Measurements from ENCODE around the gene CHD9NB. TPM values are rescaled to one million over a fixed set of nuclear protein-coding genes. Genes with fewer than 3 reads are reported as not detected.
A peak's percentile ranks its signal among the peaks of the same experiment; 100 is the strongest.
"Not testable (repeated sequence)": the region's sequence is repeated elsewhere in the genome, so short reads cannot be mapped to it uniquely, and the experiment has no call there.

The CHD9NB gene
- polyA plus RNA-seq, 2 of the 4 experiments (the other 2 are of a cell fraction) = 2.0 to 2.8 TPM

DNA sequence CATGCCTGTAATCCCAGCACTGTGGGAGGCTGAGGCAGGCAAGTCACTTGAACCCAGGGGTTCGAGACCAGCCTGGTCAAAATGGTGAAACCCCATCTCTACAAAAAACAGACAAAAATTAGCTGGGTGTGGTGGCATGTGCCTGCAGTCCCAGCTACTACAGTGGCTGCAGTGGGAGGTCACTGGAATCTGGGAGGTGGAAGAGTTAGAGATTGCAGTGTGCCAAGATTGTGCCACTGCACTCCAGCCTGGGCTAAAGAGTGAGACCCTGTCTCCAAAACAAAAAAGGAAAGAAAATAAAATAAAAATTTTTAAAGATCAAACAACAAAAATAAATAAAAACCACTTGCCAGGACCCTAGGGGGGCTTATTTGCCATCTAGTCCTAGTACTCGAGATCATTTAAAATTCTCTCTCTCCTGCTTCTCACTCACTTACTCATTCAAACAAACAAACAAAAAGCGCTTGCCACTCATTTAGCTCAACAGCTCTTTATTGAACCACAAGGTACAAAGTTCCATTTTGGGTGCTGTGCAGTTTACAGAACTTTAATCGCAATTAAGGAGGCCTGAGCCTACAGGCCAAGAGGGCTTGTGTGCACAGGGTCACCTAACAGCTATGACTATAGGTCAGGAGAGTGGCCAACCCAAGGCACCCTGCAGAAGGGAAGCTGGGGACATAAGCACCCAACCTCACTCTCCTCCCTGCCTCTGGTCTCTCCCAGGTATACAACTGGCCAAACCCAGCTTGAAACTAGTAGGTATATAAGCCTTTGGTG lies 4.4 kb downstream of the CHD9NB start:
- 60% methylated on average over 4 of the region's 4 CpGs for WGBS (ENCODE audit: missing lambda C conversion rate)
- ATAC-seq (no peak), FAIRE-seq (no peak), DNase-seq (ENCODE audit: low read depth in 1 of 2, low spot score in 1 of 2) (no peak)
- Histone ChIP-seq H3K9me3 (no peaks in the 10 kb centered on the region; the same call in 2 of the 3 replicates), H3K4me2 (0 out of 3 replicates have a peak overlapping the region, but pooled peaks have one; percentile 8), H3K4me3 (no peak overlapping the region), H3K4me1 (peaks cover 30% of the 10 kb centered on the region), H3K27ac (0 out of 6 replicates have a peak overlapping the region, but pooled peaks of 1 of the 2 experiments have one; percentile 14)
- ChIA-PET CTCF (interaction anchor here (1.9 kb wide), 1 partner anchor 27 kb away, joined by 6 read pairs; no protein-coding TSS in a partner anchor), POLR2A (no interaction called here)
- TF ChIP-seq POLR2A (IDR thresholded peaks at IDR 0.05; ENCODE audit: low read length) = no peak
- no peak for TF ChIP-seq HDAC2 (IDR thresholded peaks at IDR 0.05)
- no peak for TF ChIP-seq CHD2 (IDR thresholded peaks at IDR 0.05; ENCODE audit: low read length, partially characterized antibody)
- TF ChIP-seq GATA3 (IDR thresholded peaks at IDR 0.05; ENCODE audit: borderline replicate concordance) = no peak
- TF ChIP-seq, protein P1, sequence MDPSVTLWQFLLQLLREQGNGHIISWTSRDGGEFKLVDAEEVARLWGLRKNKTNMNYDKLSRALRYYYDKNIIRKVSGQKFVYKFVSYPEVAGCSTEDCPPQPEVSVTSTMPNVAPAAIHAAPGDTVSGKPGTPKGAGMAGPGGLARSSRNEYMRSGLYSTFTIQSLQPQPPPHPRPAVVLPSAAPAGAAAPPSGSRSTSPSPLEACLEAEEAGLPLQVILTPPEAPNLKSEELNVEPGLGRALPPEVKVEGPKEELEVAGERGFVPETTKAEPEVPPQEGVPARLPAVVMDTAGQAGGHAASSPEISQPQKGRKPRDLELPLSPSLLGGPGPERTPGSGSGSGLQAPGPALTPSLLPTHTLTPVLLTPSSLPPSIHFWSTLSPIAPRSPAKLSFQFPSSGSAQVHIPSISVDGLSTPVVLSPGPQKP (IDR thresholded peaks at IDR 0.05; ENCODE audit: low read depth, low read length) = no peak
- TF ChIP-seq MAFK (IDR thresholded peaks at IDR 0.05; ENCODE audit: partially characterized antibody) = no peak
- TF ChIP-seq JUN (IDR thresholded peaks at IDR 0.05) = no peak
- no peak for TF ChIP-seq CBX8 (IDR thresholded peaks at IDR 0.05)
- TF ChIP-seq, protein P2, sequence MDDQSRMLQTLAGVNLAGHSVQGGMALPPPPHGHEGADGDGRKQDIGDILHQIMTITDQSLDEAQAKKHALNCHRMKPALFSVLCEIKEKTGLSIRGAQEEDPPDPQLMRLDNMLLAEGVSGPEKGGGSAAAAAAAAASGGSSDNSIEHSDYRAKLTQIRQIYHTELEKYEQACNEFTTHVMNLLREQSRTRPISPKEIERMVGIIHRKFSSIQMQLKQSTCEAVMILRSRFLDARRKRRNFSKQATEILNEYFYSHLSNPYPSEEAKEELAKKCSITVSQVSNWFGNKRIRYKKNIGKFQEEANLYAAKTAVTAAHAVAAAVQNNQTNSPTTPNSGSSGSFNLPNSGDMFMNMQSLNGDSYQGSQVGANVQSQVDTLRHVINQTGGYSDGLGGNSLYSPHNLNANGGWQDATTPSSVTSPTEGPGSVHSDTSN (IDR thresholded peaks at IDR 0.05) = no peak
- TF ChIP-seq NR3C1 (IDR thresholded peaks at IDR 0.05) = no peak
- TF ChIP-seq RAD21 (conservative IDR thresholded peaks at IDR 0.05 in 1 of 2, IDR thresholded peaks at IDR 0.05 in 1 of 2) = no peak
- TF ChIP-seq, protein P3, sequence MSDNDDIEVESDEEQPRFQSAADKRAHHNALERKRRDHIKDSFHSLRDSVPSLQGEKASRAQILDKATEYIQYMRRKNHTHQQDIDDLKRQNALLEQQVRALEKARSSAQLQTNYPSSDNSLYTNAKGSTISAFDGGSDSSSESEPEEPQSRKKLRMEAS (IDR thresholded peaks at IDR 0.05) = no peak

GRCh38 chr16:53047515-53047914 lies 5.2 kb downstream of the CHD9NB start:
- H3K27ac ChIP-seq; H3K4me3 ChIP-seq; DNase-seq (ENCODE audit: low read depth in 1 of 2, low spot score in 1 of 2); H3K9me3 ChIP-seq; FAIRE-seq; ATAC-seq; H3K4me2 ChIP-seq; POLR2A ChIA-PET: not testable (repeated sequence)
- peaks cover 28% of the 10 kb centered on the region for H3K4me1 ChIP-seq
- 82% methylated on average over 5 of the region's 5 CpGs for WGBS (ENCODE audit: missing lambda C conversion rate)
- CTCF ChIA-PET = interaction anchor here (1.7 kb wide), 1 partner anchor 12 kb away, joined by 3 read pairs; no protein-coding TSS in a partner anchor

- POLR2A ChIA-PET = no interaction called here
Measured at GRCh38 chr16:53045341-53046220, 7.1 kb downstream of the CHD9NB start.

GRCh38 chr16:53043986-53044601 lies 8.6 kb downstream of the CHD9NB start:
- Histone ChIP-seq H3K9me3 (no peaks in the 10 kb centered on the region; the same call in 2 of the 3 replicates), H3K27ac (0 out of 6 replicates have a peak overlapping the region, but pooled peaks of 1 of the 2 experiments have one; percentile 29), H3K4me1 (peaks cover 29% of the 10 kb centered on the region), H3K4me3 (no peak overlapping the region), H3K4me2 (peak overlapping the region; percentile 16; the same call in 1 of the 3 replicates)
- ChIA-PET CTCF (interaction anchor here (1.0 to 2.2 kb wide), 4 partner anchors 10 to 128 kb away, joined by 3 to 6 read pairs (median 4); no protein-coding TSS in a partner anchor), POLR2A (no interaction called here)
- ATAC-seq (peak; percentile 36 to 56; a peak in 4 of 6 replicates), DNase-seq (ENCODE audit: low read depth in 1 of 2, low spot score in 1 of 2) (peak in 1 of 2 experiments; percentile 18), FAIRE-seq (no peak)
- 63% methylated on average over 11 of the region's 11 CpGs for WGBS (ENCODE audit: missing lambda C conversion rate)
- no peak for TF ChIP-seq HOXB5 (CRISPR knock-in tag; IDR thresholded peaks at IDR 0.05)
- no peak for TF ChIP-seq POLR2A (IDR thresholded peaks at IDR 0.05; ENCODE audit: low read length)
- TF ChIP-seq HOXB13 (CRISPR knock-in tag; IDR thresholded peaks at IDR 0.05; ENCODE audit: low read depth) = no peak
- no peak for TF ChIP-seq GATA3 (IDR thresholded peaks at IDR 0.05; ENCODE audit: borderline replicate concordance)
- TF ChIP-seq SMC3 (IDR thresholded peaks at IDR 0.05) = no peak
- TF ChIP-seq EHF (CRISPR knock-in tag; IDR thresholded peaks at IDR 0.05) = no peak
- TF ChIP-seq JUN (IDR thresholded peaks at IDR 0.05) = no peak
- no peak for TF ChIP-seq NR3C1 (IDR thresholded peaks at IDR 0.05)
- TF ChIP-seq JUNB (IDR thresholded peaks at IDR 0.05) = no peak
- TF ChIP-seq, protein P4, sequence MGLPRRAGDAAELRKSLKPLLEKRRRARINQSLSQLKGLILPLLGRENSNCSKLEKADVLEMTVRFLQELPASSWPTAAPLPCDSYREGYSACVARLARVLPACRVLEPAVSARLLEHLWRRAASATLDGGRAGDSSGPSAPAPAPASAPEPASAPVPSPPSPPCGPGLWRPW (IDR thresholded peaks at IDR 0.05) = no peak
- TF ChIP-seq CTCF (IDR thresholded peaks at IDR 0.05) = no peak
- no peak for TF ChIP-seq POLR2AphosphoS2 (conservative IDR thresholded peaks at IDR 0.05; ENCODE audit: low read length)
- no peak for TF ChIP-seq MYC (IDR thresholded peaks at IDR 0.05; ENCODE audit: borderline replicate concordance, low read length)
- TF ChIP-seq CEBPB (IDR thresholded peaks at IDR 0.05) = no peak

More at GRCh38 chr16:53045341-53046220, 7.1 kb downstream of the CHD9NB start:
- CTCF ChIA-PET = interaction anchor here (0.8 to 2.2 kb wide), 4 partner anchors 9 to 126 kb away, joined by 4 to 8 read pairs (median 5); partner anchors contain the start of gene CHD9
- TF ChIP-seq CBX2 (IDR thresholded peaks at IDR 0.05; ENCODE audit: borderline replicate concordance, low read depth) = no peak
- TF ChIP-seq TFCP2L1 (CRISPR knock-in tag; IDR thresholded peaks at IDR 0.05) = no peak
- Histone ChIP-seq H3K4me3 (no peak overlapping the region), H3K9me3 (no peaks in the 10 kb centered on the region; the same call in 2 of the 3 replicates), H3K4me1 (peaks cover 29% of the 10 kb centered on the region), H3K27ac (no peak overlapping the region), H3K4me2 (no peak overlapping the region)
- FAIRE-seq (no peak), DNase-seq (ENCODE audit: low read depth in 1 of 2, low spot score in 1 of 2) (no peak), ATAC-seq (no peak)
- WGBS (ENCODE audit: missing lambda C conversion rate) = 75% methylated on average over 6 of the region's 6 CpGs
